Heart left ventricle (tissue), 16 donors: ENCODE results near the gene FCHSD2. TPM values are rescaled to one million over a fixed set of nuclear protein-coding genes. Genes with fewer than 3 reads are reported as not detected.

Experiments
- ATAC-seq, 4 donors: fragments of 200-7000 bp; cut with Tn5 transposase; one replicate each; pipeline ENCODE4 v1.9.1; 2020 to 2022; ENCODE audit warnings: moderate library complexity in 4 of 4, mild to moderate bottlenecking in 3 of 4, moderate number of reproducible peaks in 1 of 4
- DNase-seq, 5 donors: peaks; one replicate each; pipeline ENCODE4 v3.0.0-alpha.2; 2020
- H3K27ac ChIP-seq, 12 donors: fragments of 200-600 bp; sonication (generic) in 4 of 12; one replicate each; pipeline versions ENCODE4 v1.5.0 to v1.8.0; 2016 to 2022; ENCODE audit warnings: mild to moderate bottlenecking in 2 of 12
- H3K27me3 ChIP-seq, 9 donors: fragments of 200-600 bp; sonication (generic) in 2 of 9; one replicate each; pipeline versions ENCODE4 v1.5.1 to v1.8.0; 2016 to 2022; ENCODE audit warnings: mild to moderate bottlenecking in 3 of 9
- H3K36me3 ChIP-seq, 9 donors: fragments of 200-600 bp; sonication (generic) in 2 of 9; one replicate each; pipeline versions ENCODE4 v1.5.0 to v1.8.0; 2018 to 2022; ENCODE audit warnings: mild to moderate bottlenecking in 2 of 9
- H3K4me1 ChIP-seq, 12 donors: fragments of 200-600 bp; sonication (generic) in 4 of 12; one replicate each; pipeline versions ENCODE4 v1.5.0 to v1.8.0; 2016 to 2022; ENCODE audit warnings: mild to moderate bottlenecking in 3 of 12
- H3K4me3 ChIP-seq, 12 donors: fragments of 200-600 bp; sonication (generic) in 4 of 12; one replicate each; pipeline versions ENCODE4 v1.5.0 to v1.8.0; 2017 to 2022; ENCODE audit warnings: mild to moderate bottlenecking in 9 of 12, moderate library complexity in 4 of 12
- H3K9me3 ChIP-seq, 12 donors: fragments of 200-600 bp; sonication (generic) in 4 of 12; one replicate each; pipeline versions ENCODE4 v1.5.0 to v1.8.0; 2016 to 2022; ENCODE audit warnings: mild to moderate bottlenecking in 1 of 12
- CTCF ChIP-seq, 12 donors: fragments of 200-600 bp; sonication (generic) in 4 of 12; IDR thresholded peaks; one replicate each; pipeline versions ENCODE4 v1.5.0 to v1.8.0; 2018 to 2022; ENCODE audit warnings: antibody characterized with exemption in 12 of 12, mild to moderate bottlenecking in 5 of 12
- POLR2A ChIP-seq, 2 donors: fragments of 450-650 bp; IDR thresholded peaks; one replicate each; pipeline ENCODE4 v1.6.1; 2017; ENCODE audit warnings: antibody characterized with exemption in 2 of 2, mild to moderate bottlenecking in 2 of 2, moderate library complexity in 2 of 2
- WGBS, 4 donors: extraction: QIAGEN DNeasy Blood & Tissue Kit in 2 of 4; methylation state at CpG; one replicate each; pipeline versions ENCODE4 v1.1.5 to v1.1.7; 2013 to 2018; 5-methylcytosine and 5-hydroxymethylcytosine counted together
- intact Hi-C, 10 donors: fragments of 100-400 bp; cut with DNase I; formaldehyde crosslinking; loops; one replicate each; pipeline versions ENCODE4 v1.11.1 to v1.14.2; 2022
- polyA plus RNA-seq, 2 donors: library from polyadenylated mRNA; stranded (reverse); fragments of 200-250 nt; gene quantifications; one replicate each; pipeline ENCODE4 v1.2.3, GENCODE V29; 2013
- total RNA-seq, 9 donors: library from RNA; depleted of rRNA in 2 of 9; stranded (reverse); fragments of >200 nt in 2 of 9; fragmentation: NEBNext Ultra II Directional in 3 of 9; extraction: Animal tissue kit (Norgen Biotek cat#: 25700) in 3 of 9; gene quantifications; one replicate each; pipeline versions ENCODE4 v1.1.0 to v1.2.4, GENCODE V29; 2016 to 2023
- donor health status: ischemic (EF 13 %, LVEDD 7.1; RV severe dilation, severe dysfunction).
- donor health status: healthy with polysubstance abuse.
- donor health status: DM: no; HTN: yes; CAD: no.
- donor health status: DM: no; HTN: no; CAD: no.
- donor health status: ischemic (EF 25% LVEDD 6.9; RV normal size, moderate dysfunction).
- donor health status: ischemic (EF 25% LVEDD 5.7; RV mildly dilated, moderate dysfunction).
- donor health status: healthy.
- donor health status: DM: yes; HTN: yes; CAD: no.
- donor health status: ischemic (EF 35%, LVEDD 5.7; RV mildly dilated, moderate dysfunction).
- donor health status: nonischemic (EF 11% LVEDD 7.7; RV severe dilation, severe dysfunction).
- donor health status: DM: yes; HTN: yes; CAD: no.
- donor health status: PGD.
- donor health status: ischemic (EF 29% LVEDD 5.4; RV normal size, mild dysfunction).
- donor health status: nonischemic (EF 23%, LVEDD 6.1; RV moderate dilation, normal function).

FCHSD2 gene
- total and polyA plus RNA-seq, 11 donors: 9.9 to 61.1 (median 39.0) TPM

GRCh38 chr11:72818971-72819370 is 323.1 kb downstream of the FCHSD2 start:
- Histone ChIP-seq H3K27ac (no peak overlapping the region), H3K4me3 (no peak overlapping the region), H3K4me1 (peaks cover 2 to 41% (median 26%) of the 10 kb centered on the region in 12 donors), H3K9me3 (no peaks in the 10 kb centered on the region), H3K27me3 (no peaks in the 10 kb centered on the region), H3K36me3 (peaks cover 0 to 57% (median 20%) of the 10 kb centered on the region in 9 donors)
- intact Hi-C loops: no loop called here
- no peak for ATAC-seq
- DNase-seq: no peak
- 81 to 90% (median 87%) methylated on average over 4 of the region's 4 CpGs for WGBS, 4 donors
- TF ChIP-seq POLR2A (IDR thresholded peaks at IDR 0.05) (no peak), CTCF (IDR thresholded peaks at IDR 0.05) (no peak)

DNA sequence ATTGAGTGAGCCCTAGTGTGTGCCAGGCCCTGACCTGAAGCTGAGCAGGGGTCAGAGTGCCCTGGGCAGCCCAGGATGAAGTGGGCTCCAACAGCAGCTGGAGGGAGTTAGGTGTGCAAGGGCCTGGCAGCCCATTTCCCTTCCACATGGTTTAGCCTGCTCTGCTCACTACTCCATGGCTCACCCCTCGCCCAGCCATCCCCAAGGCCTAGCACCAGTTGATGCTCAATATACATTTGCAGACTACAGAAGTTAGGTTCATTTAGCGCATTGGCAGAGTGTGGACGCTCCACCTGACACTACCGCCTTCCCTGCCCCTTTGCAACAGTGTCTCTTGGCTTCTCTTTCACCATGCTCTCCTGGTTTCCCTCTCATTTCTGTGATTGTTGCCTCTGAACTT is 324.2 kb downstream of the FCHSD2 start:
- H3K27ac ChIP-seq: no peak overlapping the region
- DNase-seq (peak in 1 of 5 donors; percentile 32), ATAC-seq (no peak)
- WGBS, 4 donors: 96 to 100% (median 98%) methylated on average over 4 of the region's 4 CpGs
- H3K9me3 ChIP-seq: no peaks in the 10 kb centered on the region
- peaks cover 2 to 50% (median 31%) of the 10 kb centered on the region in 12 donors for H3K4me1 ChIP-seq
- no peaks in the 10 kb centered on the region for H3K27me3 ChIP-seq
- peaks cover 0 to 47% (median 20%) of the 10 kb centered on the region in 9 donors for H3K36me3 ChIP-seq
- TF ChIP-seq POLR2A (IDR thresholded peaks at IDR 0.05): no peak
- TF ChIP-seq CTCF (IDR thresholded peaks at IDR 0.05): no peak
- intact Hi-C loops: no loop called here
- H3K4me3 ChIP-seq: no peak overlapping the region

- no peak for ATAC-seq
- peak in 2 of 5 donors; percentile 28 to 62 for DNase-seq
- 77 to 84% (median 82%) methylated on average over 5 to 7 of the region's 7 CpGs for WGBS, 4 donors
- Histone ChIP-seq H3K27me3 (no peaks in the 10 kb centered on the region), H3K9me3 (no peaks in the 10 kb centered on the region), H3K4me3 (peak overlapping the region in 4 of 12 donors; percentile 74 to 99 (median 84)), H3K27ac (peak overlapping the region in 1 of 12 donors; percentile 96), H3K4me1 (peaks cover 2 to 51% (median 38%) of the 10 kb centered on the region in 12 donors), H3K36me3 (peaks cover 0 to 39% (median 20%) of the 10 kb centered on the region in 9 donors)
- TF ChIP-seq CTCF (IDR thresholded peaks at IDR 0.05) (no peak), POLR2A (IDR thresholded peaks at IDR 0.05) (no peak)
- intact Hi-C loops: no loop called here
These were observed 325.6 kb downstream of the FCHSD2 start for GRCh38 chr11:72816404-72816990.

GRCh38 chr11:72815110-72815618 is 327.0 kb downstream of the FCHSD2 start:
- Histone ChIP-seq H3K36me3 (peaks cover 0 to 39% (median 20%) of the 10 kb centered on the region in 9 donors), H3K4me3 (peak overlapping the region; percentile 67 to 99 (median 78)), H3K4me1 (peaks cover 0 to 52% (median 33%) of the 10 kb centered on the region in 12 donors), H3K27me3 (no peaks in the 10 kb centered on the region), H3K27ac (peak overlapping the region; percentile 90 to 100 (median 96)), H3K9me3 (no peaks in the 10 kb centered on the region)
- TF ChIP-seq CTCF (IDR thresholded peaks at IDR 0.05) (no peak), POLR2A (IDR thresholded peaks at IDR 0.05) (no peak)
- intact Hi-C loops: loop anchor here in 1 of 10 donors (2.0 kb wide), 1 partner anchor 90 kb away; no protein-coding TSS in a partner anchor
- ATAC-seq: no peak
- WGBS, 4 donors: 22 to 32% (median 24%) methylated on average over 7 to 13 of the region's 13 CpGs
- DNase-seq: no peak
